ENCODE data around the gene TAF1B.

GRCh38 chr2:9814129-9814868 lies 29.0 kb upstream of the TAF1B start:
- TF ChIP-seq CTCF (IDR thresholded peaks at IDR 0.05) (peak; percentile 62), ZFX (IDR thresholded peaks at IDR 0.05; ENCODE audit: borderline replicate concordance) (no peak)
